Nucleus accumbens (tissue), 56 donors: ENCODE measurements around the gene HERC4.
"Not testable (repeated sequence)": the region's sequence is repeated elsewhere in the genome, so short reads cannot be mapped to it uniquely, and the experiment has no call there.

Source experiments
- DNase-seq, 56 donors: peaks; one replicate each; lab custom pipeline; 2025; lab: John Stamatoyannopoulos, UW

HERC4 gene

GRCh38 chr10:67975871-67976270 lies 99.2 kb downstream of the HERC4 start:
- no peak for DNase-seq

GRCh38 chr10:67971311-67971710 lies 103.8 kb downstream of the HERC4 start:
- DNase-seq: no peak

- DNase-seq: no peak
Measured at GRCh38 chr10:67969875-67970274, 105.2 kb downstream of the HERC4 start.

- DNase-seq: not testable (repeated sequence)
Measured at GRCh38 chr10:67966035-67966434, 109.0 kb downstream of the HERC4 start.

GRCh38 chr10:67965456-67965855 lies 109.6 kb downstream of the HERC4 start:
- no peak for DNase-seq

- DNase-seq: no peak
Measured at GRCh38 chr10:67959839-67960476, 115.1 kb downstream of the HERC4 start.

- DNase-seq: no peak
Measured at GRCh38 chr10:67955614-67956013, 119.5 kb downstream of the HERC4 start.

GRCh38 chr10:67943917-67944316 lies 131.2 kb downstream of the HERC4 start:
- DNase-seq: no peak

GRCh38 chr10:67936416-67936815 lies 138.7 kb downstream of the HERC4 start:
- no peak for DNase-seq

- no peak for DNase-seq
Measured at GRCh38 chr10:67935223-67935622, 139.9 kb downstream of the HERC4 start.

- no peak for DNase-seq
Measured at GRCh38 chr10:67934336-67934735, 140.7 kb downstream of the HERC4 start.

GRCh38 chr10:67933199-67933598 lies 141.9 kb downstream of the HERC4 start:
- DNase-seq: no peak

GRCh38 chr10:67926951-67927350 lies 148.1 kb downstream of the HERC4 start:
- DNase-seq: no peak

- no peak for DNase-seq
Measured at GRCh38 chr10:67925449-67926005, 149.6 kb downstream of the HERC4 start.

GRCh38 chr10:67924136-67924535 lies 150.9 kb downstream of the HERC4 start:
- no peak for DNase-seq

- no peak for DNase-seq
Measured at GRCh38 chr10:67923551-67923950, 151.5 kb downstream of the HERC4 start.

GRCh38 chr10:67921065-67921464 lies 154.0 kb downstream of the HERC4 start:
- no peak for DNase-seq

GRCh38 chr10:67917679-67918078 lies 157.4 kb downstream of the HERC4 start:
- no peak for DNase-seq

- no peak for DNase-seq
Measured at GRCh38 chr10:67917169-67917568, 157.9 kb downstream of the HERC4 start.

- DNase-seq: no peak
Measured at GRCh38 chr10:67914777-67915340, 160.2 kb downstream of the HERC4 start.

- no peak for DNase-seq
Measured at GRCh38 chr10:67912331-67912946, 162.6 kb downstream of the HERC4 start.

GRCh38 chr10:67903581-67903980 lies 171.5 kb downstream of the HERC4 start:
- DNase-seq: no peak
